Measurements from ENCODE around the gene VGLL4.

DNA sequence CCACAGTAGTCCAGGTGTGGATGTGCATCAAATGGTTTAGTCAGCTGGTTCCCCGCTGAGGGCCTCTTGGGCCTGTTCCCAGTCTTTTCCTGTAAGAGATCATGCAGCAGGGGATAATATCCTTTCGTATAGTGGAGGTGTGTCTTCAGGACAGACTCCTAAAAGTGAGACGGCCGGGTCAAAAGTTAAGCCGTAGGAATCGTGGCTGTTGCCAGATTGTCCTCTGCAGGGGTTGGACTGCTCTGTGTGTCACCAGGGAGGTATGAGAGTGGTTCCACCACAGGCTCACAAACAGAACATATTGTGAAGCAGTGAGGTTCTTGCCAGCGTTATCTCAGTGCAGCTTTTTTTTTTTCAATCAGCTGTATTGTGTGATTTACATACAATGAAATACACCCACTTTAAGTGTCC is 95.0 kb downstream of the VGLL4 start:
- no peak for TF ChIP-seq CTCF (conservative IDR thresholded peaks at IDR 0.05; ENCODE audit: low read depth, low read length)
- TF ChIP-seq EZH2 (IDR thresholded peaks at IDR 0.05; ENCODE audit: borderline replicate concordance, low read depth, low read length, poor library complexity, severe bottlenecking), result no peak
